ENCODE measurements around the gene ZNF664.

Gene ZNF664

GRCh38 chr12:123989753-123990152 lies 16.7 kb downstream of the ZNF664 start:
- DNase-seq (ENCODE audit: low read depth, low spot score): no peak

- DNase-seq (ENCODE audit: low read depth, low spot score): no peak
Measured at GRCh38 chr12:123990511-123990910, 17.5 kb downstream of the ZNF664 start.

- no peak for DNase-seq (ENCODE audit: low read depth, low spot score)
Measured at GRCh38 chr12:123991372-123991951, 18.4 kb downstream of the ZNF664 start.

GRCh38 chr12:123992118-123992825 lies 19.3 kb downstream of the ZNF664 start:
- DNase-seq (ENCODE audit: low read depth, low spot score): no peak

GRCh38 chr12:123995023-123995748 lies 22.2 kb downstream of the ZNF664 start:
- DNase-seq (ENCODE audit: low read depth, low spot score): no peak

GRCh38 chr12:123996581-123996980 lies 23.6 kb downstream of the ZNF664 start:
- no peak for DNase-seq (ENCODE audit: low read depth, low spot score)

GRCh38 chr12:123997033-123997822 lies 24.2 kb downstream of the ZNF664 start:
- DNase-seq (ENCODE audit: low read depth, low spot score): no peak

GRCh38 chr12:123997908-123998307 lies 24.9 kb downstream of the ZNF664 start:
- no peak for DNase-seq (ENCODE audit: low read depth, low spot score)

- no peak for DNase-seq (ENCODE audit: low read depth, low spot score)
Measured at GRCh38 chr12:123998344-123998990, 25.5 kb downstream of the ZNF664 start.

- no peak for DNase-seq (ENCODE audit: low read depth, low spot score)
Measured at GRCh38 chr12:123998991-123999359, 26.0 kb downstream of the ZNF664 start.

- no peak for DNase-seq (ENCODE audit: low read depth, low spot score)
Measured at GRCh38 chr12:124000111-124000510, 27.1 kb downstream of the ZNF664 start.

- no peak for DNase-seq (ENCODE audit: low read depth, low spot score)
Measured at GRCh38 chr12:124001343-124001742, 28.3 kb downstream of the ZNF664 start.

GRCh38 chr12:124002021-124002644 lies 29.1 kb downstream of the ZNF664 start:
- no peak for DNase-seq (ENCODE audit: low read depth, low spot score)

- DNase-seq (ENCODE audit: low read depth, low spot score): no peak
Measured at GRCh38 chr12:124002654-124003053, 29.6 kb downstream of the ZNF664 start.

- DNase-seq (ENCODE audit: low read depth, low spot score): no peak
Measured at GRCh38 chr12:124004233-124004875, 31.3 kb downstream of the ZNF664 start.

- DNase-seq (ENCODE audit: low read depth, low spot score): no peak
Measured at GRCh38 chr12:124006085-124006845, 33.2 kb downstream of the ZNF664 start.

- DNase-seq (ENCODE audit: low read depth, low spot score): no peak
Measured at GRCh38 chr12:124006846-124007713, 34.1 kb downstream of the ZNF664 start.

GRCh38 chr12:124007826-124008570 lies 35.0 kb downstream of the ZNF664 start:
- DNase-seq (ENCODE audit: low read depth, low spot score): no peak

Data from activated naive CD8-positive, alpha-beta T cell treated with anti-CD3 and anti-CD28 coated beads, Interleukin-2, amount 50 U/mL, for 16 hours (primary cell).